B cell (primary cell): Measurements from ENCODE around the gene HAP1.

Source experiments
- CTCF ChIP-seq: fragments of 200-600 bp; IDR thresholded peaks from one replicate; pipeline ENCODE4 v1.8.0; 2022; ENCODE audit warnings: antibody characterized with exemption, mild to moderate bottlenecking
- EZH2 ChIP-seq: IDR thresholded peaks from 2 replicates; pipeline ENCODE4 v1.6.1; 2012; ENCODE audit warnings: borderline replicate concordance, low read depth, mild to moderate bottlenecking, moderate library complexity, low read length; ENCODE audit not compliant: insufficient read depth, poor library complexity, severe bottlenecking

DNA sequence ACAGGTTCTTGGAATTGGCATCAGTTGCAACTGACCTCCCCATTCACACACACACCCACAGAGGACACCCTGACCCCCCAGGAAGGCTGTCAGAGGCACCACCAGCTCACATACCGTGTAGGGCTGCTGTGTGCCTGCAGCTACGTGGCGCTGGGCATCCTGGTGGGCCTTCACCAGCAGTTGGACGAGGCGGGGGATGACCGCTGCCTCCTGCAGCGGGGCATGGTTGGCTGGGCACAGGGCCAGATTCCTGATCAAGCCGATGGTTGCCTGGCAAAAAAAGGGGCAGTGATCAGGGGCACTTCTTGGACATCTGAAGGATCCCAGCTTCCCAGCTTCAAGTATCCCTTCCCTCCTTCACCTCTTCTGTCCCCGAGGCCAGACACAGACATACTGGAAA, 24.2 kb upstream of the HAP1 start:
- TF ChIP-seq CTCF (no peak), EZH2 (no peak)
